GM19395 (cell line): ENCODE measurements around the gene RAB40B.

ENCODE experiments used
- ATAC-seq: cut with Tn5 transposase; IDR thresholded peaks from one replicate; pipeline ENCODE4 v1.9.1; 2021; ENCODE audit warnings: mild to moderate bottlenecking, moderate library complexity; ENCODE audit not compliant: unreplicated experiment

Gene RAB40B

DNA sequence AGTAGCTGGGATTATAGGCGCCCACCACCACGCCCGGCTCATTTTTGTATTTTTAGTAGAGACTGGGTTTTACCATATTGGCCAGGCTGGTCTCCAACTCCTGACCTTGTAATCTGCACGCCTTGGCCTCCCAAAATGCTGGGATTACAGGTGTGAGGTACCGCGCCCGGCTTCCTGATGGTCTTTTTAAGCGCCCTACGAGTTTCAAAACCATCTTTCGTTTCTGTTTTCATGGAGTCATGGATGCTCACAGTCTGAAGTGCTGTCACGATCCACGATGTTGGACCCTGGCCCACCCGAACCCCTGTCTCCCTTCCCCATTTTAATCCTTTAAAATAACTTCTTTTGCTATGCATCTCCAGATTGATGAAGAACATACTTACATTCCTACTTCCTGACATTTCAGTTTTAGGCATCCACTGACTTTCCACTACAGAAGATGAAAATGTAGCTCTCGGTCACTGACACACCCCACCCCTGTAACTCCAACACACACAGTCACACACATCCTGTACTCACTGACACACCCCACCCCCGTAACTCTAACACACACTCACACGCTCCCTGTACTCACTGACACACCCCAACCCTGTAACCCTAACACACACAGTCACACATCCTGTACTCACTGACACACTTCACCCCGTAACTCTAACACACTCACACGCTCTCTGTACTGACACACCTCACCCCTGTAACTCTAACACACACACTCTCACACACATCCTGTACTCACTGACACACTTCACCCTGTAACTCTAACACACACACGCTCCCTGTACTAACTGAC is 27.6 kb downstream of the RAB40B start:
- ATAC-seq = no peak

DNA sequence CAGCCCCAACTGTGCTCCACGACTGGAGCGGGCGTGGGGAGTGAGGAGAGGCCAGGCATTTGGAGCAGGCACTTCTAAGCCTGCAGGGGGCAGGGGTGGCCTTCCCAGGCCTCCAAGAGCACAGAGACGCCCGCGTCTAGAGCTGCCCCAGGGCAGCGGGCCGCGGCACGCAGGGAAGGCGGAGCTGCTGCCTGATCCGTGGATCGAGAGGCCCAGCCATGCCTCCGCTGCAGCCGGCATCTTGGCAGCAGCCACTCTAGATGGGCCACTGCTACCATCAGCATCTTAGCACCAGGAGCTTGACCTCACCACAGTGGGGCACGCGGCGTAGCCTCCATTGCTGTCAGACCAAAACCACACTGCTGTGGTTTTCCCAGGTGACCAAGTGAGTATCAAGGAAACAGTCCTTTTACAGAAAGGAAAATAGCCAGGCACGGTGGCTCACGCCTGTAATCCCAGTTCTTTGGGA is 29.8 kb downstream of the RAB40B start:
- no peak for ATAC-seq

GRCh38 chr17:82668024-82668630 is 30.4 kb downstream of the RAB40B start:
- ATAC-seq = no peak

GRCh38 chr17:82667668-82668000 is 30.9 kb downstream of the RAB40B start:
- no peak for ATAC-seq

- no peak for ATAC-seq
Observed at GRCh38 chr17:82666931-82667667, 31.4 kb downstream of the RAB40B start.

GRCh38 chr17:82665891-82666290 is 32.6 kb downstream of the RAB40B start:
- ATAC-seq = no peak

GRCh38 chr17:82665217-82665616 is 33.3 kb downstream of the RAB40B start:
- ATAC-seq = no peak

- ATAC-seq = no peak
Observed at GRCh38 chr17:82664701-82665182, 33.8 kb downstream of the RAB40B start.

GRCh38 chr17:82664276-82664575 is 34.3 kb downstream of the RAB40B start:
- no peak for ATAC-seq

- ATAC-seq = no peak
Observed at GRCh38 chr17:82663381-82664275, 34.9 kb downstream of the RAB40B start.

DNA sequence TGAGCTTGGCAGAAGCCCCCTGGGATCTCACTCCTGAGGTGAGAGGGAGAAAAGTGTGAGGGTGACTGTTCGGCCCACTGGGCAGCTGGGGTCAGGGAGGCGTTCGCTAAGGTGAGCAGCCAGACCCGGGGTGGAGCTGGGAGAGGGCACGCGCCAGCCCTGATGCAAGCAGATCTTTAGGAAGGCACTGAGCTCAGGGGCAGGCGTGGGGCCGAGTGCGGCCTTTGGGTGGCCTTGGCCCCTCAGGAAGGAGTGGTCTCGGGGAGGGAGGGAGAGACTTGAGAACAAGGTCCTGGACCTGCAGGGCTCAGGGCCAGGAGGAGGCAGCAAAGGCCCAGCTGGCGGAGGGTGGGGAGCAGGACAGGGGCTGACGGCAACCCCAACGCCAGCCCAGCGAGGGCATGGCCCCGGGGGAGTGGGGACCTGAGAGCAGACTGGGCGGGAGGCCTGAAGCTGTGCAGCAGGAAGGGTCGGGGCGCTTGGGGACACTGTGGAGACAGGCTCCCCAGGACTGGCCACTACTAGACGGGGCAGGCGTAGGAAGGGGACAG is 35.7 kb downstream of the RAB40B start:
- no peak for ATAC-seq

GRCh38 chr17:82661717-82662683 is 36.5 kb downstream of the RAB40B start:
- no peak for ATAC-seq

- ATAC-seq = no peak
Observed at GRCh38 chr17:82659886-82660285, 38.6 kb downstream of the RAB40B start.

- ATAC-seq = no peak
Observed at GRCh38 chr17:82658796-82659452, 39.6 kb downstream of the RAB40B start.

- ATAC-seq = no peak
Observed at GRCh38 chr17:82658331-82658730, 40.2 kb downstream of the RAB40B start.

- ATAC-seq = no peak
Observed at GRCh38 chr17:82657926-82658325, 40.6 kb downstream of the RAB40B start.

DNA sequence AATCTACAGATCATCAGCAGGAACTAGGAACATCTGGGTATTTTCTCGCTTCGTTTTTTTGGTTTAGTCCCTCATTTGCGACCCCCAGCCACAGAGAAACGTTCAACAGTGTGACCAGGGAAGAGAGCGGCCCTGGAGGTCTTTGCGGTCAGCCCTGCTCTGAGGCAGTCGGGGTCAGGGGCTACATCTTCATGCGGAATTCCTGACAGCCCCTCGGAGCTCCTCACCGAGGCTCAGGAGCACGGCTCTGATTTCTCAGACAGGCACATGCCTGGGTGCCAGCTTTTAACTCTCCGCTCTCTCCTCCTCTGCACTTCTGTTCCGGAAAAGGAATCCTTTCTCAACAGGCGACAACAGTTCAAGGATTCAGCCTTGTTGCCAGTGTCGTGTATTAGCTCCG is 42.2 kb downstream of the RAB40B start:
- no peak for ATAC-seq

DNA sequence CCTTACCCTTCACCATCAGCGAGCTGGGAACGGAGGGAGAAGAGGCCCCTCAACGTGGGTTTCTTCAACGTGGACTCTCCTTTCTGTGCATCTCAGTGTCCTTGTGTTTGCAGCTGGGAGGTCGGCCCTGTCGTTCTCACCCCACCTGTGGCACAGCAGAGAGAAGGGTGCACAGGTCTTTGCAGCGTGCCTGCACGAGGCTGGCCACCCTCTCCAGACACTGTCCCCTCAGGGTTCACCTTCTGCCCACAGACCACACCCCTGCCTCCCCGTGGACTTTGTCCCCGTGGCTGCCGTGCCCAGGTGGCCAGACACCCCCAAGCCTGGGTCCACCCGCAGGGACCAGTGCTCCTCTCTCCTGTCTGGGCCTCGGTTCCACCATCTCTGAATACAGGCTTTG is 43.0 kb downstream of the RAB40B start:
- no peak for ATAC-seq

DNA sequence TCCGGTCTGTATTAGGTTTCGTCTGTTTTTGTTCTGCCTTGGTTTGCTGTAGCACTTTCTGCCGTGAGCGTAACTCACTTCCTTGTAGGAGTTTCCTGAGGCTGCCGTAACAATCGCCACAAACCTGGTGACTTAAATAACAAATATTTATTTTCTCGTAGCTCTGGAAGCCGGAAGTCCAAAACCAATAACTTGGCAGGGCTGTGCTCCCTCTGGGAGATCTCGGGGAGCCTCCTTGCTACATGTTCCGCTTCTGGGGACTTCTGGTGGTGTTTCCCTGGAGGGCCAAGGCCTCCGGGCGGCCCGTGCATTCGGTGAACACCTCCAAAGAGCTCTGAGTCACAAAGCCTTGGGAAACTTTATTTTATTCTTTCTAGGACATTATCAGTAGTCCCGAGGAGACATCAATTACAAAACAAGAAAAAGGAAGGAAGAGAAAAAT is 43.4 kb downstream of the RAB40B start:
- no peak for ATAC-seq
